Immature natural killer cell (primary cell): Measurements from ENCODE around the gene TEKT2. TPM values are rescaled to one million over a fixed set of nuclear protein-coding genes. Genes with fewer than 3 reads are reported as not detected.
A peak's percentile ranks its signal among the peaks of the same experiment; 100 is the strongest.

Source experiments
- DNase-seq, 3 donors: peaks; one replicate each; pipeline ENCODE4 v3.0.0; 2022; ENCODE audit warnings: mixed read lengths in 1 of 3
- H3K27ac Mint-ChIP-seq, 6 donors: one replicate each; pipeline ENCODE4 v1.8.0; 2020; ENCODE audit warnings: mixed read lengths in 6 of 6, mild to moderate bottlenecking in 5 of 6, inconsistent platforms in 4 of 6, moderate library complexity in 3 of 6
- H3K27me3 Mint-ChIP-seq, 3 donors: one replicate each; pipeline ENCODE4 v1.8.0; 2020 to 2021; ENCODE audit warnings: low read depth in 3 of 3, mild to moderate bottlenecking in 3 of 3, mixed read lengths in 3 of 3, moderate library complexity in 3 of 3, inconsistent platforms in 1 of 3
- H3K36me3 Mint-ChIP-seq, 3 donors: one replicate each; pipeline ENCODE4 v1.8.0; 2020; ENCODE audit warnings: mixed read lengths in 3 of 3, inconsistent platforms in 2 of 3, mild to moderate bottlenecking in 2 of 3
- H3K4me1 Mint-ChIP-seq, 2 donors: one replicate each; pipeline ENCODE4 v1.8.0; 2020; ENCODE audit warnings: inconsistent platforms in 2 of 2, mild to moderate bottlenecking in 2 of 2, mixed read lengths in 2 of 2, moderate library complexity in 1 of 2
- H3K4me3 Mint-ChIP-seq, 5 donors: one replicate each; pipeline ENCODE4 v1.8.0; 2020; ENCODE audit warnings: mild to moderate bottlenecking in 5 of 5, mixed read lengths in 5 of 5, inconsistent platforms in 3 of 5, moderate library complexity in 3 of 5
- H3K9me3 Mint-ChIP-seq, 6 donors: one replicate each; pipeline ENCODE4 v1.8.0; 2020; ENCODE audit warnings: mild to moderate bottlenecking in 6 of 6, mixed read lengths in 6 of 6, inconsistent platforms in 4 of 6, moderate library complexity in 3 of 6
- polyA plus RNA-seq, 3 donors: library from polyadenylated mRNA; unstranded; fragments of 300-500 nt; fragmentation: Illumina TruSeq; gene quantifications; one replicate each; pipeline ENCODE4 v1.2.3, GENCODE V29; 2021

Gene TEKT2
- polyA plus RNA-seq, 3 donors from 2014 or later, result not detected

GRCh38 chr1:36122062-36123030 is 38.5 kb downstream of the TEKT2 start:
- Mint-ChIP-seq H3K4me1 (peaks cover 23 to 24% of the 10 kb centered on the region in 2 donors), H3K27ac (no peak overlapping the region), H3K4me3 (no peak overlapping the region), H3K27me3 (peaks cover 0 to 15% (median 7%) of the 10 kb centered on the region in 3 donors), H3K36me3 (peaks cover 0 to 3% (median 0%) of the 10 kb centered on the region in 3 donors), H3K9me3 (no peaks in the 10 kb centered on the region)
- DNase-seq, result no peak

GRCh38 chr1:36123356-36123755 is 39.5 kb downstream of the TEKT2 start:
- Mint-ChIP-seq H3K9me3 (no peaks in the 10 kb centered on the region), H3K27ac (peak overlapping the region in 1 of 6 donors; percentile 73), H3K36me3 (peaks cover 0 to 3% (median 0%) of the 10 kb centered on the region in 3 donors), H3K4me3 (peak overlapping the region; percentile 0 to 77 (median 2)), H3K27me3 (peaks cover 0 to 15% (median 7%) of the 10 kb centered on the region in 3 donors), H3K4me1 (peaks cover 23 to 24% of the 10 kb centered on the region in 2 donors)
- DNase-seq, result peak; percentile 12 to 26 (median 17)

- H3K9me3 Mint-ChIP-seq, result no peaks in the 10 kb centered on the region
- peaks cover 0 to 3% (median 0%) of the 10 kb centered on the region in 3 donors for H3K36me3 Mint-ChIP-seq
- DNase-seq, result no peak
- H3K27me3 Mint-ChIP-seq, result peaks cover 0 to 15% (median 7%) of the 10 kb centered on the region in 3 donors
- H3K4me1 Mint-ChIP-seq, result peaks cover 23 to 24% of the 10 kb centered on the region in 2 donors
- H3K27ac Mint-ChIP-seq, result no peak overlapping the region
- H3K4me3 Mint-ChIP-seq, result peak overlapping the region; percentile 33 to 68 (median 60)
Observed at GRCh38 chr1:36124404-36125128, 40.7 kb downstream of the TEKT2 start.

- Mint-ChIP-seq H3K36me3 (peaks cover 0 to 3% (median 0%) of the 10 kb centered on the region in 3 donors), H3K4me1 (peaks cover 23 to 24% of the 10 kb centered on the region in 2 donors), H3K9me3 (no peaks in the 10 kb centered on the region), H3K27me3 (peaks cover 2 to 13% (median 5%) of the 10 kb centered on the region in 3 donors), H3K27ac (no peak within 1 kb of the TSS), H3K4me3 (peak within 1 kb of the TSS; percentile 50 to 77 (median 60))
- no peak for DNase-seq
Observed at GRCh38 chr1:36125129-36125991, 41.5 kb downstream of the TEKT2 start, which contains the start of gene COL8A2. TSS of gene COL8A2 (minus strand) at chr1:36125222. CDS start at chr1:36100242, 24,980 bp downstream.

- H3K9me3 Mint-ChIP-seq, result no peaks in the 10 kb centered on the region
- peaks cover 0 to 3% (median 0%) of the 10 kb centered on the region in 3 donors for H3K36me3 Mint-ChIP-seq
- H3K4me1 Mint-ChIP-seq, result peaks cover 23 to 24% of the 10 kb centered on the region in 2 donors
- H3K4me3 Mint-ChIP-seq, result peak overlapping the region in 4 of 5 donors; percentile 7 to 65 (median 42)
- DNase-seq, result no peak
- peak overlapping the region in 1 of 6 donors; percentile 0 for H3K27ac Mint-ChIP-seq
- H3K27me3 Mint-ChIP-seq, result peaks cover 2 to 13% (median 5%) of the 10 kb centered on the region in 3 donors
Observed at GRCh38 chr1:36126005-36126716, 42.3 kb downstream of the TEKT2 start.

GRCh38 chr1:36126797-36127500 is 43.1 kb downstream of the TEKT2 start:
- Mint-ChIP-seq H3K4me1 (peaks cover 23 to 24% of the 10 kb centered on the region in 2 donors), H3K36me3 (peaks cover 0 to 3% (median 0%) of the 10 kb centered on the region in 3 donors), H3K27me3 (peaks cover 2 to 13% (median 7%) of the 10 kb centered on the region in 3 donors), H3K9me3 (no peaks in the 10 kb centered on the region), H3K4me3 (no peak overlapping the region), H3K27ac (no peak overlapping the region)
- DNase-seq, result no peak

GRCh38 chr1:36128126-36128904 is 44.4 kb downstream of the TEKT2 start:
- Mint-ChIP-seq H3K27me3 (peaks cover 2 to 13% (median 7%) of the 10 kb centered on the region in 3 donors), H3K27ac (no peak overlapping the region), H3K4me1 (peaks cover 21 to 22% of the 10 kb centered on the region in 2 donors), H3K9me3 (no peaks in the 10 kb centered on the region), H3K4me3 (no peak overlapping the region), H3K36me3 (peaks cover 0 to 2% (median 0%) of the 10 kb centered on the region in 3 donors)
- DNase-seq, result no peak

- Mint-ChIP-seq H3K9me3 (no peaks in the 10 kb centered on the region), H3K27me3 (peaks cover 2 to 9% (median 4%) of the 10 kb centered on the region in 3 donors), H3K4me3 (no peak overlapping the region), H3K27ac (no peak overlapping the region), H3K36me3 (no peaks in the 10 kb centered on the region), H3K4me1 (peaks cover 16 to 18% of the 10 kb centered on the region in 2 donors)
- no peak for DNase-seq
Observed at GRCh38 chr1:36128905-36129206, 45.0 kb downstream of the TEKT2 start.

- Mint-ChIP-seq H3K36me3 (peaks cover 0 to 5% (median 4%) of the 10 kb centered on the region in 3 donors), H3K4me3 (no peak overlapping the region), H3K4me1 (no peaks in the 10 kb centered on the region), H3K9me3 (no peaks in the 10 kb centered on the region), H3K27me3 (peaks cover 0 to 4% (median 2%) of the 10 kb centered on the region in 3 donors), H3K27ac (no peak overlapping the region)
- no peak for DNase-seq
Observed at GRCh38 chr1:36132029-36132428, 48.1 kb downstream of the TEKT2 start.

GRCh38 chr1:36133484-36133883 is 49.6 kb downstream of the TEKT2 start:
- peaks cover 4 to 13% (median 5%) of the 10 kb centered on the region in 3 donors for H3K36me3 Mint-ChIP-seq
- no peak for DNase-seq
- peaks cover 0 to 4% (median 2%) of the 10 kb centered on the region in 3 donors for H3K27me3 Mint-ChIP-seq
- H3K27ac Mint-ChIP-seq, result no peak overlapping the region
- no peaks in the 10 kb centered on the region for H3K4me1 Mint-ChIP-seq
- no peak overlapping the region for H3K4me3 Mint-ChIP-seq
- H3K9me3 Mint-ChIP-seq, result no peaks in the 10 kb centered on the region

- Mint-ChIP-seq H3K9me3 (no peaks in the 10 kb centered on the region), H3K27me3 (peaks cover 0 to 4% (median 2%) of the 10 kb centered on the region in 3 donors), H3K36me3 (peaks cover 5 to 15% (median 5%) of the 10 kb centered on the region in 3 donors), H3K4me3 (no peak overlapping the region), H3K27ac (no peak overlapping the region), H3K4me1 (no peaks in the 10 kb centered on the region)
- DNase-seq, result no peak
Observed at GRCh38 chr1:36134031-36134430, 50.1 kb downstream of the TEKT2 start.
